Hepatocyte (in vitro differentiated cells): ENCODE data around the gene CLGN. TPM values are rescaled to one million over a fixed set of nuclear protein-coding genes. Genes with fewer than 3 reads are reported as not detected.

Source experiments
- DNase-seq: peaks from one replicate; pipeline ENCODE4 v3.0.0-alpha.2; 2016; ENCODE audit warnings: low spot score
- H2AFZ ChIP-seq: fragments of 200-600 bp; sonication (generic); 2 replicates; pipeline ENCODE4 v1.6.0; 2016; ENCODE audit warnings: antibody characterized with exemption, mild to moderate bottlenecking
- H3K27ac ChIP-seq: fragments of 200-600 bp; sonication (generic); 2 replicates; pipeline ENCODE4 v1.5.1; 2016; ENCODE audit warnings: mild to moderate bottlenecking
- H3K27me3 ChIP-seq: fragments of 200-600 bp; sonication (generic); 2 replicates; pipeline ENCODE4 v1.6.1; 2016
- H3K36me3 ChIP-seq: fragments of 200-600 bp; sonication (generic); replicated peaks from 2 replicates; pipeline ENCODE4 v1.5.1; 2016; ENCODE audit warnings: low read depth; ENCODE audit not compliant: insufficient read depth
- H3K4me1 ChIP-seq: fragments of 200-600 bp; sonication (generic); 2 replicates; pipeline ENCODE4 v1.5.1; 2016; ENCODE audit warnings: mild to moderate bottlenecking, moderate library complexity; ENCODE audit not compliant: insufficient read depth
- H3K4me2 ChIP-seq: fragments of 200-600 bp; sonication (generic); 2 replicates; pipeline ENCODE4 v1.6.0; 2016
- H3K4me3 ChIP-seq: fragments of 200-600 bp; sonication (generic); 2 replicates; pipeline ENCODE4 v1.5.1; 2016; ENCODE audit warnings: mild to moderate bottlenecking
- H3K79me2 ChIP-seq: fragments of 200-600 bp; sonication (generic); 2 replicates; pipeline ENCODE4 v1.6.0; 2017; ENCODE audit warnings: mild to moderate bottlenecking
- H3K9me2 ChIP-seq: fragments of 200-600 bp; sonication (generic); replicated peaks from 2 replicates; pipeline ENCODE4 v1.6.0; 2017; ENCODE audit warnings: mild to moderate bottlenecking; ENCODE audit not compliant: insufficient read depth
- H3K9me3 ChIP-seq: fragments of 200-600 bp; sonication (generic); 2 replicates; pipeline ENCODE4 v1.5.1; 2016; ENCODE audit warnings: low read depth, mild to moderate bottlenecking
- H4K20me1 ChIP-seq: fragments of 200-600 bp; sonication (generic); 2 replicates; pipeline ENCODE4 v1.6.0; 2016; ENCODE audit warnings: mild to moderate bottlenecking; ENCODE audit not compliant: insufficient read depth, poor library complexity, severe bottlenecking
- CTCF ChIP-seq: fragments of 200-600 bp; sonication (generic); IDR thresholded peaks from 2 replicates; pipeline ENCODE4 v1.5.1; 2016; ENCODE audit warnings: antibody characterized with exemption, mild to moderate bottlenecking; ENCODE audit not compliant: poor library complexity
- EZH2 ChIP-seq: fragments of 200-600 bp; sonication (generic); IDR thresholded peaks from 2 replicates; pipeline ENCODE4 v1.6.1; 2016; ENCODE audit warnings: antibody characterized with exemption, mild to moderate bottlenecking, borderline replicate concordance
- EZH2phosphoT487 ChIP-seq: fragments of 200-600 bp; sonication (generic); IDR thresholded peaks from one replicate; pipeline ENCODE4 v1.6.1; 2018; ENCODE audit warnings: antibody characterized with exemption, mild to moderate bottlenecking, low read depth, moderate library complexity; ENCODE audit not compliant: unreplicated experiment, severe bottlenecking
- WGBS: methylation state at CpG from one replicate; pipeline ENCODE4 v1.1.6; 2016; ENCODE audit warnings: low lambda C conversion rate; ENCODE audit errors: missing lambda C conversion rate; 5-methylcytosine and 5-hydroxymethylcytosine counted together
- polyA plus RNA-seq: library from polyadenylated mRNA; unstranded; fragments of >200 nt; fragmentation: Nextera tagmentation; extraction: Ambion mirVana; gene quantifications from 2 replicates; pipeline ENCODE4 v1.2.1, GENCODE V29; 2016
- total RNA-seq: library from RNA; depleted of rRNA; stranded (reverse); fragments of >200 nt; gene quantifications from 2 replicates; pipeline ENCODE4 v1.2.3, GENCODE V29; 2014

The CLGN gene
- total and polyA plus RNA-seq, 2 experiments from 2014 or later: 26.8 to 30.7 TPM

- Histone ChIP-seq H3K9me2 (peaks cover 2% of the 10 kb centered on the region), H3K27me3 (no peaks in the 10 kb centered on the region), H3K4me2 (no peak overlapping the region), H3K4me3 (no peak overlapping the region), H3K27ac (no peak overlapping the region), H4K20me1 (no peaks in the 10 kb centered on the region), H3K4me1 (no peaks in the 10 kb centered on the region), H3K9me3 (no peaks in the 10 kb centered on the region), H3K79me2 (no peaks in the 10 kb centered on the region), H3K36me3 (no peaks in the 10 kb centered on the region), H2AFZ (no peak overlapping the region)
- TF ChIP-seq EZH2phosphoT487 (no peak), CTCF (no peak), EZH2 (no peak)
- WGBS: 40% methylated on average over 1 of the region's 1 CpG
- no peak for DNase-seq
These were observed 38.7 kb upstream of the CLGN start for GRCh38 chr4:140466146-140466545.

- WGBS: 94% methylated on average over 1 of the region's 1 CpG
- no peak overlapping the region for H3K4me2 ChIP-seq
- no peaks in the 10 kb centered on the region for H3K36me3 ChIP-seq
- no peaks in the 10 kb centered on the region for H3K9me3 ChIP-seq
- no peak overlapping the region for H3K4me3 ChIP-seq
- H3K27me3 ChIP-seq: no peaks in the 10 kb centered on the region
- no peak overlapping the region for H3K27ac ChIP-seq
- no peak for TF ChIP-seq EZH2
- TF ChIP-seq EZH2phosphoT487: no peak
- no peak for TF ChIP-seq CTCF
- H3K4me1 ChIP-seq: no peaks in the 10 kb centered on the region
- no peaks in the 10 kb centered on the region for H4K20me1 ChIP-seq
- no peak overlapping the region for H2AFZ ChIP-seq
- no peaks in the 10 kb centered on the region for H3K79me2 ChIP-seq
- DNase-seq: no peak
- H3K9me2 ChIP-seq: peaks cover 2% of the 10 kb centered on the region
These were observed 36.2 kb upstream of the CLGN start for GRCh38 chr4:140463614-140464013.

- no peak overlapping the region for H3K4me3 ChIP-seq
- H3K9me2 ChIP-seq: peaks cover 2% of the 10 kb centered on the region
- H3K36me3 ChIP-seq: no peaks in the 10 kb centered on the region
- no peaks in the 10 kb centered on the region for H3K9me3 ChIP-seq
- no peaks in the 10 kb centered on the region for H3K4me1 ChIP-seq
- no peaks in the 10 kb centered on the region for H3K79me2 ChIP-seq
- H3K27me3 ChIP-seq: no peaks in the 10 kb centered on the region
- no peak overlapping the region for H3K4me2 ChIP-seq
- 72% methylated on average over 3 of the region's 3 CpGs for WGBS
- no peak overlapping the region for H2AFZ ChIP-seq
- DNase-seq: no peak
- H3K27ac ChIP-seq: no peak overlapping the region
- no peaks in the 10 kb centered on the region for H4K20me1 ChIP-seq
- no peak for TF ChIP-seq EZH2phosphoT487
These were observed 35.7 kb upstream of the CLGN start for GRCh38 chr4:140463182-140463581.

- Histone ChIP-seq H3K9me3 (no peaks in the 10 kb centered on the region), H3K27ac (no peak overlapping the region), H3K36me3 (no peaks in the 10 kb centered on the region), H3K4me2 (no peak overlapping the region), H3K9me2 (no peaks in the 10 kb centered on the region), H3K4me3 (no peak overlapping the region), H3K4me1 (no peaks in the 10 kb centered on the region), H4K20me1 (no peaks in the 10 kb centered on the region), H3K27me3 (no peaks in the 10 kb centered on the region), H3K79me2 (no peaks in the 10 kb centered on the region), H2AFZ (no peak overlapping the region)
- TF ChIP-seq EZH2phosphoT487 (no peak), CTCF (no peak), EZH2 (no peak)
- DNase-seq: no peak
- WGBS: 63% methylated on average over 3 of the region's 3 CpGs
These were observed 22.9 kb upstream of the CLGN start for GRCh38 chr4:140450352-140450751.
